Measurements from ENCODE around the gene LIME1.
A peak's percentile ranks its signal among the peaks of the same experiment; 100 is the strongest.
"Not testable (repeated sequence)": the region's sequence is repeated elsewhere in the genome, so short reads cannot be mapped to it uniquely, and the experiment has no call there.

LIME1 gene

DNA sequence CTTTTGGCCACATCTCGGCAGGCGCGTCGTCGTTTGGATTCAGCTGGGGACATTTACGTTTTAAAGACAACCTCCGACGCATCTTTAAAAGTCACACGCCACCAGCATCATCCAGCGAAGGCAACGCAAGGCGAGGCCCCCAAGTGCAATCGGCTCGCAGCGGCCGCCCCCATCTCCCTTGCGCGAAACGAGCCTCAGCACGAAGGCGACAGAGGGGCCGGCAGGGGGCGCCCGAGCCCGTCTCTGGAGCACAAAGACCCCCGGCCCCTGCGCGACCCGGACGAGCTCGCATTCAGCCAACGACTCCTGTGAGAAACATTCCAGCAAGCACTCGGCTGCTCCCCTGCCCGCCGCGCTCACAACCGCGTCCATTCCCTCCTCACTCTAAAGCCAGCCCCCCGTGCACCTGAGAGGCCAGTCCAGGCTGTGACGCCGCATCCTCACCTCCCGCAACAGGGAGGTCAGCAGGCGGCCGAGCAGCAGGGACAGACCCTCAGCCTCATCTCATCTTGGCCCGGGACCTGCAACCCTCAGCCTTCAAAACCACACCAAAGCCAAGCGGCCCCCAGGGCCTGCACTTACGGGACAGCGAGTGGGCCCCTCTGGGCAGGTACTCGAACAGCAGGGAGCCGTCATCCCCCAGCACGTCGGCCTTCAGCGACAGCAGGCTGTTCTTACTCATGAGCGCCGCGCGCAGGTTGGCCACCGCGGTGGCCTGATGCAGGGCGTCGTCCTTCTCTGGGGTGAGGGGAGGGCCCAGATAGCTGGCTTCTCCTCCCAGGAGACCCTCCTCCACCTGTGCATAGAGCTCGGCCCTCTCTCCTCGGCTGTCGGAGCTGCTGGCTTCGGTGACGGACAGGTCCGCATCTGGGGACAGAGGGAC lies 38.9 kb downstream of the LIME1 start:
- no peak for DNase-seq

DNA sequence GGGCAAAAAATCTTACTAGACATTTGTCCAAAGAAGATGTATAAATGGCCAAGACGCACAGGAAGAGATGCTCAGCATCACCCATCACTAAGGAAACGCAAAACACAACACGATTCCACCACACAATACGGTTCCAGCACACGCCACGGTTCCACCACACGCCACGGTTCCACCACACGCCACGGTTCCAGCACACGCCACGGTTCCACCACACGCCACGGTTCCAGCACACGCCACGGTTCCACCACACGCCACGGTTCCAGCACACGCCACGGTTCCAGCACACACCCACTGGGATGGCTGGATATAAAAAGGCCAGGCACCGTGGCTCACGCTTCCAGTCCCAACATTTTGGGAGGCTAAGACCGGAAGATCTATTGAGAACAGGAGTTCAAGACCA lies 40.4 kb downstream of the LIME1 start:
- DNase-seq: not testable (repeated sequence)

DNA sequence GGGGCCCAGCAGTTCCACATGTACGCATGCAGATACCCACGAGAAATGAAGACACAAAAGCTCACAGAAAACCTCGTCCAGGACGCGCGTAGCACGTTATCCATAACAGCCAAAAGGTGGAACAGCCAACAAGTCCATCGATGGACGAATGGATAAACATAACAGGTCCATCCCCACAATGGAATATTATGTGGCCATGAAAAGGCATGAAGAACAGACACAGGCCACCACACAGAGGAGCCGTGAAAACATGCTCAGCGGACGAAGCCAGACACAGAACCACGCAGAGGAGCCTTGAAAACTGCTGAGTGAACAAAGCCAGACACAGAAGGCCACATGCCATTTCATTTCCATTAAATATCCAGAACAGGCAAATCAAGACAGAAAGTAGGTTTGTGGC lies 41.1 kb downstream of the LIME1 start:
- DNase-seq: no peak

DNA sequence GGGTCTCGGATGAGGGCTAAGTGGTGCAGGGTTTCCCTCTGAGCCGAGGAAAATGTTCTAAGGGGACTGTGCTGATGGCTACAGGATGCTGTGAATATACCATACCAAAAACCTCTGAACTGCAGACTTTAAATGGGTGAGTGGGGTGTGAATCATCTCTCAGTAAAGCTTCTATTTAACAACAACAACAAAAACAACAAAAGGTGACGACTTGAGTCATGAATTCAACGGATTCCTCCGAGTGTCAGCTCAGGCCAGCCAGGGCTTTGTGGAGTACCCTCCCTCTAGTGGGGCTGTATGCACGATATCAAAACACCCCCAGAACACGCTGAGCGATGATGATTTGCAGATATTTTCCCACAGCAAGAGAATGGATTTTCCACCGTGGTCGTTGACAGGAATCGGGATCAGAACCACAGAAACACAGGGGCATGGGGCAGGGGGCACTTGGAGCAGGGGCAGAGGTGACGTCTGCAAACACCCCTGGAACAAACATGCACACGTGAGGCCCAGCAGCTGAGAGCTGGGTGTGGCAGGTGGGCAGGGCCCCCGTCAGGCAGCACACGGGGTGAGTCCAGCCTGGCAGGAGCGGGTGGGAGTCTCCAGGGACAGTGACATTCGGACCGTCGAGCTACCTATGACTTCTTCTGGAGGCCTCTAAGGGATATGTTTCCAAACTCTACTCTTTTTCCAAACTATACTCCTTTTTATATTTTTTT lies 41.7 kb downstream of the LIME1 start:
- DNase-seq: no peak

DNA sequence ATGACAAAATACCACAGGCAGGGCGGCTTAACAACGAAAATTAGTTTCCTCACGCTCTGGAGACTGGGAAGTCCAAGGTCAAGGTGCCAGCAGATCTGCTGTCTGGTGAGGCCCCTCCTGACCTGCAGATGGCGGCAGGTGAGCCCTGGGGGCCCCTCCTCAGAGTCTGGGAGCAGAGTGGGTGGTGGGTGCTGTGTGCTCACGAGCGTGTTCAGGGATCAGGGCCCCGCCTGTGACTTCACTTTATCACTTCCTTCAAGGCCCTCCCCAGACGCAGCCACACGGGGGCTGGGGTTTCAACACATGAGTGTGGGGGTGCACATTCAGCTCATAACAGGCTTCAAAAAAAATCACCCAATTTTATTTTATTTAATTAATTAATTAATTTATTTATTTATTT lies 42.4 kb downstream of the LIME1 start:
- DNase-seq: no peak

DNA sequence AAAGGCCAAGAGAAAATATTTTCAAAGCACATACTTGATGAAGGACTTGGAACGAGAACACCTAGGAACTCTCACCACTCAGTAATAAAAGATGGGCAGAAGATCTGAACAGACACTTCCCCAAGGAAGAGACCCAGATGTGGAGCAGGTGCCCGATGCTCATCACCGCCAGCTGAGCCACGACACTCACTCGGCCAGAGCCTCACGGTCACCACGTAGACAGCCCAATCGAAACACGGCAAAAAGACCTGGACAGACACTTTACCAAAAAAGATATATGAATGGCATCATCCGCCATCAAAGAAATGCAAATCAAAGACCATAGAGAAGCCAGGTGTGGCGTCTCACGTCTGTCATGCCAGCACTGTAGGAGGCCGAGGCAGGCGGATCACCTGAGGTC lies 44.7 kb downstream of the LIME1 start:
- no peak for DNase-seq

DNA sequence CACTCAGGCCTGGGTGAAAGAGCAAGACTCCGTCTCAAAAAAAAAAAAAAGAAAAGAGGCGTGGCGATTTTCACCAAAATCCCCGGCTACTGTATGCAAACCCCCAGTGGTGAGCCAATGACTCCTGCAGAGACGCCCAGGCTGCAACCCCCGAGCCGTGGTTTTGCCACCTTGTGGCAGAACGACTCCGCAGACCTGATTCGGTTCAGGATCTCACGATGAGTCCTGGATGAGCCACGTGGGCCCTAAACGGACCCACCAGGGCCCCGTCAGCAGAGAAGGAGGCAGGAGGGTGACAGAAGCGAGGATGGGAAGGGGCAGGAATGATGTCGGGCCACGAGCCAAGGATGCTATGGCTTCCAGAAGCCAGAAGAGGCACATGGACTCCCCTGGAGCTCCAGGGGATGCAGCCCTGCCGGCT lies 45.6 kb downstream of the LIME1 start:
- peak in 4 of 5 experiments; percentile 25 to 87 (median 38) for DNase-seq

DNA sequence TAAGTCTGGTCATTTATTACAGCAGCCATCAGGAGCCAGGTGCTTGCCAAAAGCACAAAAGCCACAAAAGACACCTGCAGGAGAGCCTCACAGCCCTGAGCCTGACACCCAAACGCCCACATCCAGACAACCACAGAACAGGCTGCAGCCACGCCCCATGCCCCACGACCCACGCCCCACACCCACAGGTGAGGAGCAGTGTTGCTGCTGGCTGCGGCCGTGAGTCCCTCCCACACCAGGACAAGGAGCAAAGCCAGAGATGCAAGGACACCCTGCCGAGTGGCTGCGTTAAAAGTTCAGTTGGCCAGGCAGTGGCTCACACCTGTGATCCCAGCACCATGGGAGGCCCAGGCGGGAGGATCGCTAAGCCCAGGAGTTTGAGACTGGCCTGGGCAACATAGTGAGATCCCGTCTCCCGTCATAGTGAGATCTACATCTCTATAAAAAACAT lies 46.1 kb downstream of the LIME1 start:
- peak in 1 of 5 experiments; percentile 29 for DNase-seq

DNA sequence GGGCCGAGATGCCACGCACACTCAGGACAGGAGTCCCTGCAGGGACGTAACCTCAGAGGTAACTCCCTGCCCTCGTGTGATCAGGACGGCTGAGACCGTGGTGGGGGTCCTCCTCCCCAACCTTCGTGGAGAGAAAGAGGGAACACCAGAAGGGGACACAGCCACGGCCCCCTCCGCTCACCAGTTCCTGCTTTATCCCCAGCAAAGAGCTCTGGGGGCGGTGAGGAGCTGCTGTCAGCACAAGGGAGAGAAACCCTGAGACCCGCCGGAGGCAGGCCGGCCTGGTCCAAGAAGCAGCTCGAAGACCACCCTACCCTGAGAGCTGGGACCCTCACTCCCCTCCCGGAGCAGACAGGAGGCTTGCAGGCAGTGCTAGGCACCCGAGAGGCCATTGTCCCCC lies 47.5 kb downstream of the LIME1 start:
- DNase-seq: no peak

DNA sequence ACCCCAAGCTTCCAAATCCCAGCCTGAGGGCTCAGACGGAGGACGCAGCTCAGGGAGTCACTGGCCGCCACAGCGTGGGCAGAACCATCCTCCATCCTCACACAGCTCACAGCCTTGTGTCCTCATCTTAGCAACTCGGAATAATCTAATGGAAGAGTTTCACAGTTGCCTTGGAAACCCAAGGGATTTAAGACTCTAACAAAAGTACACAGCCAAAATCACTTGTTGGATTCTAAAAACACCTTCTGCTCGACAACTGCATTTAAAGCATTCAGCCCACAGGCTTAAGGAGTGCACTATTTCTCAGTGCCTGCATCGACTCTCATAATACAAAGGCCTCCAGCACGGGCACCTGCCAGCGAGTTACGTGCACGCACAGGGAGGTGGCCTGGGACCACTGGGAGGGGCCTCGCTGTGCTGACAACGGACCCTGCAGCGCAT lies 49.2 kb downstream of the LIME1 start:
- no peak for DNase-seq

DNA sequence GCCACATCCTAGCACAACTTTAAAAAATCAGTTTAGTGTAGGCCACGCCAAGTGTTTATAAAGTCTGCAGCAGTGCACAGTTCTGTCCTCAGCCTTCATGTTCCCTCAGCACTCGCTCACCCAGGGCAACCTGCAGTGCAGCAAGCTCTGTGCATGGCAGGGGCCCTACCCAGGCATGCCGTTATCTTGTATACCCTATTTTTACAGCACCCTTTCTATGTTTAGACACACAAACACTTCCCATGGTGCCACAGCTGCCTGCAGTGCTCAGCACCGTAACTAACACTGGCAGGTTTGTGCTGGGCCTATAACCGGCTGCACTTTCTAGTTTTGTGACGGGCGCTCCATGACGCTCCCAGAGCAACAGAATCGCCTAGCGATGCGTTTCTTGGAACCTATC lies 50.8 kb downstream of the LIME1 start:
- DNase-seq: no peak

DNA sequence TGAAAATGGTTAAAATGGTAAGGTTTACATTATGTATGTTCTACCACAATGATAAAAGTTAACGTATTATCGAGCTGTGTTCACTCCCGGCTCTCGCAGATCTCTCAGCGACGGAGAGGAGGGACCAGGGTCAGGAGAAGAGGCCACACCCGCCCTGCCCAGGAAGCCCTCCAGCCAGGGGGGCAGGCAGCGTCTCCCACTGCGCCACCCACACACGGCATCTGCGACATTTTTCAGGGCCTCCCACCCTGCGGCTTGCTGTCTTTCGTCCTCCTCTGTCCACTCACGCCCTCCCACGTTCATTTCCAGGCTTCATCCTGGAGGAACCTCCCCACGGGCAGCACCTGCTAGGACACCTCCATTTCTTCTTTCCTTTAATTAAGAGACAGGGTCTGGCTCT lies 51.3 kb downstream of the LIME1 start:
- no peak for DNase-seq
